ENCODE data around the gene BLACAT1. TPM values are rescaled to one million over a fixed set of nuclear protein-coding genes. Genes with fewer than 3 reads are reported as not detected.

BLACAT1 gene
- total and polyA plus RNA-seq, 2 of the 13 experiments (the other 11 are each of a cell fraction or from before 2014, with no cell fraction given), result 1.2 to 2.8 TPM

DNA sequence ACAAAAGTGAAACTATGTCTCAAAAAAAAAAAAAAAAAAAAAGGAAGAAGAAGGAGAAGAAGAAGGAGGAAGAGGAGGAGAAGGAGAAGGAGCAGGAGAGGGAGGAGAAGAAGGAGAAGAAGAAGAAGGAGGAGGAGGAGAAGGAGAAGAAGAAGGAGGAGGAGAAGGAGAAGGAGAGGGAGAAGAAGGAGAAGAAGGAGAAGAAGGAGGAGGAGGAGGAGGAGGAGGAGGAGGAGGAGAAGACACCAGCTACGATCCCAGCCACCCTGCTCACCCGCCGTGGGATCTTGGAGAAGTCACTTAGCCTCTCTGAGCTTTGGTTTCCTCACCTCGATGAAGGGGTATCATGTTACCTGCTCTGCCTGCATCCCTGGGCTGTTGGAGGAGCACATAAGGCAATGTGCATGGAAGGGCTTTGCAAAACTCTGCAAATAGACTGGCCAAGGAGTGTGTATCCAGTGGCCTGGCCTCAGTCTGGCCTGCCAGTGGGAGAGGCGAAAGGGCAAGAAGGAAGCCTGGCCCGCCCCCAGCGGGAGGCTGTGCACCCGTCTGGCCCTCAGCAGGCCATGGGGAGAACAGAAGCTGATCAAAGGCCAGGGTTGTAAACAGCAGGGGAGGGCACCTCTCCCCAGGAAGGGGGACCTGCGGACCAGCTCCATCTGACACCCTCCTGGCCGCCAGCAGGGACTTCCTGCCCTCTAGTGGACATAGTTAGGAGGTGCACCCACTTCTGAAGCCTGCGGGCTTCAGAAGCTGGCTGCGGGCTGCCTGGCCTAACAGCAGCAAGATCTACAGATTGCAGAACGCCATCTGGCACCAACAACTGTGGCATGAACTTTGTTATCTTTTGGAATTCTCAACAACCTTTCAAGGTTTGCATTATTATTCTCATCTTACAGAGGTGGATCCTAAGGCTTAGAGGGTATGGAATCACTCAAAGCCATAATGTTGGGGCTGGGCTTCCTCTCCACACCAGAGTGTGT, 29.4 kb upstream of the BLACAT1 start (continued):
- no peak for TF ChIP-seq ZFP62 (CRISPR knock-in tag; IDR thresholded peaks at IDR 0.05)
- TF ChIP-seq, protein P1, sequence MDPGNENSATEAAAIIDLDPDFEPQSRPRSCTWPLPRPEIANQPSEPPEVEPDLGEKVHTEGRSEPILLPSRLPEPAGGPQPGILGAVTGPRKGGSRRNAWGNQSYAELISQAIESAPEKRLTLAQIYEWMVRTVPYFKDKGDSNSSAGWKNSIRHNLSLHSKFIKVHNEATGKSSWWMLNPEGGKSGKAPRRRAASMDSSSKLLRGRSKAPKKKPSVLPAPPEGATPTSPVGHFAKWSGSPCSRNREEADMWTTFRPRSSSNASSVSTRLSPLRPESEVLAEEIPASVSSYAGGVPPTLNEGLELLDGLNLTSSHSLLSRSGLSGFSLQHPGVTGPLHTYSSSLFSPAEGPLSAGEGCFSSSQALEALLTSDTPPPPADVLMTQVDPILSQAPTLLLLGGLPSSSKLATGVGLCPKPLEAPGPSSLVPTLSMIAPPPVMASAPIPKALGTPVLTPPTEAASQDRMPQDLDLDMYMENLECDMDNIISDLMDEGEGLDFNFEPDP (CRISPR knock-in tag; conservative IDR thresholded peaks at IDR 0.05), result no peak
- no peak for TF ChIP-seq ZNF256 (CRISPR knock-in tag; conservative IDR thresholded peaks at IDR 0.05)
- no peak for TF ChIP-seq TMF1 (CRISPR knock-in tag; IDR thresholded peaks at IDR 0.05; ENCODE audit: low read depth)
- no peak for TF ChIP-seq ZFP36L1 (CRISPR knock-in tag; IDR thresholded peaks at IDR 0.05)
- no peak for TF ChIP-seq ZNF713 (CRISPR knock-in tag; IDR thresholded peaks at IDR 0.05)
- TF ChIP-seq SETDB1 (CRISPR knock-in tag; IDR thresholded peaks at IDR 0.05; ENCODE audit: borderline replicate concordance), result no peak
- TF ChIP-seq AKAP8 (CRISPR knock-in tag; IDR thresholded peaks at IDR 0.05), result no peak
- TF ChIP-seq SOX5 (CRISPR knock-in tag; IDR thresholded peaks at IDR 0.05; ENCODE audit: borderline replicate concordance), result peak; percentile 71; the same call in 1 of the 2 replicates
- TF ChIP-seq ZNF563 (CRISPR knock-in tag; IDR thresholded peaks at IDR 0.05), result no peak
- TF ChIP-seq, protein P2, sequence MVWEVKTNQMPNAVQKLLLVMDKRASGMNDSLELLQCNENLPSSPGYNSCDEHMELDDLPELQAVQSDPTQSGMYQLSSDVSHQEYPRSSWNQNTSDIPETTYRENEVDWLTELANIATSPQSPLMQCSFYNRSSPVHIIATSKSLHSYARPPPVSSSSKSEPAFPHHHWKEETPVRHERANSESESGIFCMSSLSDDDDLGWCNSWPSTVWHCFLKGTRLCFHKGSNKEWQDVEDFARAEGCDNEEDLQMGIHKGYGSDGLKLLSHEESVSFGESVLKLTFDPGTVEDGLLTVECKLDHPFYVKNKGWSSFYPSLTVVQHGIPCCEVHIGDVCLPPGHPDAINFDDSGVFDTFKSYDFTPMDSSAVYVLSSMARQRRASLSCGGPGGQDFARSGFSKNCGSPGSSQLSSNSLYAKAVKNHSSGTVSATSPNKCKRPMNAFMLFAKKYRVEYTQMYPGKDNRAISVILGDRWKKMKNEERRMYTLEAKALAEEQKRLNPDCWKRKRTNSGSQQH (CRISPR knock-in tag; IDR thresholded peaks at IDR 0.05; ENCODE audit: low read depth), result 0 out of 2 replicates have a peak, but pooled peaks have one; percentile 61
- TF ChIP-seq ZFX (CRISPR knock-in tag; IDR thresholded peaks at IDR 0.05; ENCODE audit: low read depth), result peak; percentile 87
- TF ChIP-seq, protein P3, sequence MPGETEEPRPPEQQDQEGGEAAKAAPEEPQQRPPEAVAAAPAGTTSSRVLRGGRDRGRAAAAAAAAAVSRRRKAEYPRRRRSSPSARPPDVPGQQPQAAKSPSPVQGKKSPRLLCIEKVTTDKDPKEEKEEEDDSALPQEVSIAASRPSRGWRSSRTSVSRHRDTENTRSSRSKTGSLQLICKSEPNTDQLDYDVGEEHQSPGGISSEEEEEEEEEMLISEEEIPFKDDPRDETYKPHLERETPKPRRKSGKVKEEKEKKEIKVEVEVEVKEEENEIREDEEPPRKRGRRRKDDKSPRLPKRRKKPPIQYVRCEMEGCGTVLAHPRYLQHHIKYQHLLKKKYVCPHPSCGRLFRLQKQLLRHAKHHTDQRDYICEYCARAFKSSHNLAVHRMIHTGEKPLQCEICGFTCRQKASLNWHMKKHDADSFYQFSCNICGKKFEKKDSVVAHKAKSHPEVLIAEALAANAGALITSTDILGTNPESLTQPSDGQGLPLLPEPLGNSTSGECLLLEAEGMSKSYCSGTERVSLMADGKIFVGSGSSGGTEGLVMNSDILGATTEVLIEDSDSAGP (CRISPR knock-in tag; IDR thresholded peaks at IDR 0.05; ENCODE audit: borderline replicate concordance), result peak; percentile 76; the same call in 1 of the 2 replicates
- peak; percentile 58; the same call in 1 of the 2 replicates for TF ChIP-seq ZNF556 (CRISPR knock-in tag; IDR thresholded peaks at IDR 0.05; ENCODE audit: borderline replicate concordance)
- TF ChIP-seq ZNF709 (CRISPR knock-in tag; IDR thresholded peaks at IDR 0.05), result 0 out of 2 replicates have a peak, but pooled peaks have one; percentile 29
- TF ChIP-seq TSC22D2 (CRISPR knock-in tag; IDR thresholded peaks at IDR 0.05; ENCODE audit: borderline replicate concordance), result peak; percentile 74; the same call in 1 of the 2 replicates
- TF ChIP-seq NR2F2 (IDR thresholded peaks at IDR 0.05; ENCODE audit: borderline replicate concordance, low read depth), result peak; percentile 43; the same call in 1 of the 2 replicates
- peak; percentile 91 for TF ChIP-seq ZNF816 (CRISPR knock-in tag; IDR thresholded peaks at IDR 0.05; ENCODE audit: borderline replicate concordance)
- no peak for TF ChIP-seq ZNF451 (CRISPR knock-in tag; IDR thresholded peaks at IDR 0.05)
- TF ChIP-seq, protein P4, sequence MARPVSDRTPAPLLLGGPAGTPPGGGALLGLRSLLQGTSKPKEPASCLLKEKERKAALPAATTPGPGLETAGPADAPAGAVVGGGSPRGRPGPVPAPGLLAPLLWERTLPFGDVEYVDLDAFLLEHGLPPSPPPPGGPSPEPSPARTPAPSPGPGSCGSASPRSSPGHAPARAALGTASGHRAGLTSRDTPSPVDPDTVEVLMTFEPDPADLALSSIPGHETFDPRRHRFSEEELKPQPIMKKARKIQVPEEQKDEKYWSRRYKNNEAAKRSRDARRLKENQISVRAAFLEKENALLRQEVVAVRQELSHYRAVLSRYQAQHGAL (CRISPR knock-in tag; IDR thresholded peaks at IDR 0.05; ENCODE audit: not compliant biosample characterization), result no peak
- TF ChIP-seq, protein P5, sequence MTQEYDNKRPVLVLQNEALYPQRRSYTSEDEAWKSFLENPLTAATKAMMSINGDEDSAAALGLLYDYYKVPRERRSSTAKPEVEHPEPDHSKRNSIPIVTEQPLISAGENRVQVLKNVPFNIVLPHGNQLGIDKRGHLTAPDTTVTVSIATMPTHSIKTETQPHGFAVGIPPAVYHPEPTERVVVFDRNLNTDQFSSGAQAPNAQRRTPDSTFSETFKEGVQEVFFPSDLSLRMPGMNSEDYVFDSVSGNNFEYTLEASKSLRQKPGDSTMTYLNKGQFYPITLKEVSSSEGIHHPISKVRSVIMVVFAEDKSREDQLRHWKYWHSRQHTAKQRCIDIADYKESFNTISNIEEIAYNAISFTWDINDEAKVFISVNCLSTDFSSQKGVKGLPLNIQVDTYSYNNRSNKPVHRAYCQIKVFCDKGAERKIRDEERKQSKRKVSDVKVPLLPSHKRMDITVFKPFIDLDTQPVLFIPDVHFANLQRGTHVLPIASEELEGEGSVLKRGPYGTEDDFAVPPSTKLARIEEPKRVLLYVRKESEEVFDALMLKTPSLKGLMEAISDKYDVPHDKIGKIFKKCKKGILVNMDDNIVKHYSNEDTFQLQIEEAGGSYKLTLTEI (CRISPR knock-in tag; conservative IDR thresholded peaks at IDR 0.05), result no peak

Measured in HepG2 (cell line).